ENCODE measurements around the gene DERL3. TPM values are rescaled to one million over a fixed set of nuclear protein-coding genes. Genes with fewer than 3 reads are reported as not detected.

DERL3 gene
- total and polyA plus RNA-seq, 10 donors = 10.2 to 62.8 (median 22.4) TPM

GRCh38 chr22:23847991-23848864, 9.4 kb upstream of the DERL3 start:
- intact Hi-C loops (cut with DNase I; ENCODE audit: low total_unique reads) = loop anchor here (5.0 kb wide), 2 partner anchors 76 to 306 kb away; partner anchors contain the start of gene MMP11
- no peaks in the 10 kb centered on the region for H3K36me3 ChIP-seq
- H3K27me3 ChIP-seq (replicated peaks in 1 of 7) = peaks cover 0 to 8% (median 0%) of the 10 kb centered on the region in 7 donors
- peaks cover 34 to 66% (median 52%) of the 10 kb centered on the region in 6 donors for H3K4me1 ChIP-seq
- 73 to 82% (median 78%) methylated on average over 24 of the region's 24 CpGs for WGBS, 5 donors
- no peak for TF ChIP-seq POLR2A (IDR thresholded peaks at IDR 0.05)
- TF ChIP-seq POLR2AphosphoS5 (IDR thresholded peaks at IDR 0.05) = peak in 1 of 3 donors; percentile 39
- TF ChIP-seq CTCF (IDR thresholded peaks at IDR 0.05 in 8 of 11, conservative IDR thresholded peaks at IDR 0.05 in 3 of 11) = no peak
- H3K27ac ChIP-seq = no peak overlapping the region
- peak; percentile 71 for DNase-seq
- H3K4me3 ChIP-seq = no peak overlapping the region
- H3K9me3 ChIP-seq = no peaks in the 10 kb centered on the region

- no peak for TF ChIP-seq POLR2AphosphoS5 (IDR thresholded peaks at IDR 0.05)
- TF ChIP-seq POLR2A (IDR thresholded peaks at IDR 0.05) = no peak
- TF ChIP-seq CTCF (IDR thresholded peaks at IDR 0.05 in 8 of 11, conservative IDR thresholded peaks at IDR 0.05 in 3 of 11) = no peak
- no peak for DNase-seq
- WGBS, 5 donors = 73 to 87% (median 84%) methylated on average over 18 of the region's 18 CpGs
- intact Hi-C loops (cut with DNase I; ENCODE audit: low total_unique reads) = loop anchor here (5.0 kb wide), 2 partner anchors 75 to 305 kb away; partner anchors contain the start of gene MMP11
- Histone ChIP-seq H3K27me3 (replicated peaks in 1 of 7) (peaks cover 0 to 8% (median 0%) of the 10 kb centered on the region in 7 donors), H3K9me3 (no peaks in the 10 kb centered on the region), H3K4me3 (no peak overlapping the region), H3K4me1 (peaks cover 34 to 66% (median 52%) of the 10 kb centered on the region in 6 donors), H3K27ac (peak overlapping the region in 2 of 8 donors; percentile 29 to 36), H3K36me3 (no peaks in the 10 kb centered on the region)
Measured at GRCh38 chr22:23847310-23847920, 8.6 kb upstream of the DERL3 start.

GRCh38 chr22:23846081-23846469, 7.3 kb upstream of the DERL3 start:
- H3K4me1 ChIP-seq = peaks cover 34 to 66% (median 52%) of the 10 kb centered on the region in 6 donors
- intact Hi-C loops (cut with DNase I; ENCODE audit: low total_unique reads) = loop anchor here (5.0 kb wide), 2 partner anchors 74 to 304 kb away; partner anchors contain the start of gene MMP11
- TF ChIP-seq POLR2AphosphoS5 (IDR thresholded peaks at IDR 0.05) = no peak
- no peaks in the 10 kb centered on the region for H3K9me3 ChIP-seq
- WGBS, 5 donors = 74 to 81% (median 80%) methylated on average over 6 to 7 of the region's 7 CpGs
- DNase-seq = no peak
- no peaks in the 10 kb centered on the region for H3K36me3 ChIP-seq
- no peak overlapping the region for H3K4me3 ChIP-seq
- H3K27me3 ChIP-seq (replicated peaks in 1 of 7) = peaks cover 0 to 8% (median 0%) of the 10 kb centered on the region in 7 donors
- H3K27ac ChIP-seq = peak overlapping the region in 3 of 8 donors; percentile 26 to 77 (median 36)

GRCh38 chr22:23845265-23846080, 6.7 kb upstream of the DERL3 start:
- intact Hi-C loops (cut with DNase I; ENCODE audit: low total_unique reads) = loop anchor here (5.0 kb wide), 2 partner anchors 73 to 303 kb away; partner anchors contain the start of gene MMP11
- Histone ChIP-seq H3K9me3 (no peaks in the 10 kb centered on the region), H3K4me1 (peaks cover 34 to 66% (median 52%) of the 10 kb centered on the region in 6 donors), H3K27ac (peak overlapping the region in 4 of 8 donors; percentile 26 to 77 (median 52)), H3K36me3 (no peaks in the 10 kb centered on the region), H3K4me3 (no peak overlapping the region), H3K27me3 (replicated peaks in 1 of 7) (peaks cover 0 to 8% (median 0%) of the 10 kb centered on the region in 7 donors)
- TF ChIP-seq CTCF (IDR thresholded peaks at IDR 0.05 in 8 of 11, conservative IDR thresholded peaks at IDR 0.05 in 3 of 11) (no peak), POLR2A (IDR thresholded peaks at IDR 0.05) (no peak), POLR2AphosphoS5 (IDR thresholded peaks at IDR 0.05) (no peak)
- WGBS, 5 donors = 75 to 85% (median 83%) methylated on average over 8 to 9 of the region's 9 CpGs
- peak; percentile 73 for DNase-seq
